Measurements from ENCODE around the gene OGFR.

Gene OGFR

DNA sequence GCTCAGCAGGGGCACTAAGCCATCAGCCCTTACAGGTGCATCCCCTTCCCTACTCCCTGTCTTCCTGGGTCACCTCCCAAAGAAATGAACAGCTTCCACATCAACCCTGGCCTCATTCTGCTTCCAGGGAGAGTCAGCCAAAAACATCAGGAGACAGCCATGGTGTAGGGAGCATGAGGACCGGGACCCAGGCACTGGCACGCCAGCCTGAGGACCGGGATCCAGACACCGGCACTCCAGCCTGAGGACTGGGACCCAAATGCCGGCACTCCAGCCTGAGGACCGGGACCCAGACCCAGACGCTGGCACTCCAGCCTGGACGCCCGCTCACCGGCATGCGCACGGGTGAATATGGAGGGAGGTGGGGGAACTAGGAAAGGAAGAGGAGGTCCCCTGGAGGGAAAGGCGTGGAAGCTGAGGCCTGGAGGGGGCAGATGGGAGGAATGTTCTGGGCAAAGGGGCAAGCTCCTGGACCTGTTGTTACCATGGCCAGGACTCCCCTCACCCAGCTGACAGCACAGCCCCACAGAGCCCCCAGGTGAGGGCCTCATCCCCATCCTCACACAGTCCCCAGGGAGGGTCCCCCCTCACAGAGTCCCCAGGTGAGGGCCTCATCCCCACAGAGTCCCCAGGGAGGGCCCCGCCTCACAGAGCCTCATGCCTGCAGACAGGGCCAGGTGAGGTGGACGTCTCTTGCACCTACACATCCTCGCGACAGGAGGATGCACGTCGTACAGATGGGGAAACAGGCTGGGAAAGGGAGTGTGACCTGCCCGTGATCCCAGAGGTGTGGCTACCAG lies 34.3 kb upstream of the OGFR start:
- DNase-seq, result no peak

DNA sequence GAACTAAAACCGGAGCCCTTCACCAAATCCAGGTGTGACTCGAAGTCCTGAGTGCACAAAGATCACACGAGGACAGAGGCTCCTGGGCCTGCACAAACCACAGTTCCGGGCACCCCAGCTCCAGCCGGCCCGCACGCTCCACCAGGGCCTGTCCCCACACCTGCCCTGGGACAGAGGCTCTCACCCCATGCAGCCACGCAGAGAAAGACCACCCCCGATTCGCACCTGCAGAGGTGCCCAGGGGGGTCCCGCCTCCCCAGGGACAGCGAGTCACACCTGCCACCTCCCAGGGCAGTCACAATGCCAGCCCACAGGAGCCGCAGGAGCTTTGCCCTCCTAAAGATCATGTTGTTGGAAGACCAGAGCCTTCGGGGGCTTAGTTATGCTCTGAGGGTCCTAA lies 33.7 kb upstream of the OGFR start:
- DNase-seq, result no peak

DNA sequence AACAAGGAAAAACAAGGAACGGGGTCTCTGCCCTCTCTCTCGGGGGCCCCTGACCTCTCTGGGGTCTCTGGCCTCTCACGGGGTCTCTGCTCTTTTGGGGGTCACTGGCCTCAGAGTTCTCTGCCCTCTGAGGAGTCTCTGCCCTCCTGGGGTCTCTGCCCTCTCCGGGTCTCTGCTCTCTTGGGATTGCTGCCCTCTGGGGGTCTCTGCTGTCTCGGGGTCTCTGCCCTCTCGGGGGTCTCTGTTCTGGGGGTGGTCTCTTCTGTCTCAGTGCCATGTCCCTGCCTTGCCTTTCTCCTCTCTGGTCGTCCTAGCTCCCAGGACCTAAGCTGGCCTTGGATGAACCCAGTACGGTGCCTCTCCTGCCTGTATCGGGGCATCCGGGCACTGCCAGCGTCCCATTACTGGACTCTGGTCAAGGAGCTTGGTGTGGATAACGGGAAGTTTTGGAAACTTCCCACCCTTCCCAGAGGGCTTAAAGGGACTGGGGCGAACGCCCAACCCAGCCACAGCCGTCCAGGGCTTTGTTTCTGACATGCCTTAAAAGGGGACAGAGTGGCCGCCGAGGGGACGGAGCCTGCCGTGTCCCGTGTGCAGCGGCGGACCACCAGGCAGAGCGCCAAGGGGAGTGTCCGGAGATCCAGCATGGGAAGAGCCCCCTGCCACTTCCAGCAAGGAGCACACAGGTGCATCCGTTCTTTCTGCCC lies 33.1 kb upstream of the OGFR start:
- no peak for DNase-seq

DNA sequence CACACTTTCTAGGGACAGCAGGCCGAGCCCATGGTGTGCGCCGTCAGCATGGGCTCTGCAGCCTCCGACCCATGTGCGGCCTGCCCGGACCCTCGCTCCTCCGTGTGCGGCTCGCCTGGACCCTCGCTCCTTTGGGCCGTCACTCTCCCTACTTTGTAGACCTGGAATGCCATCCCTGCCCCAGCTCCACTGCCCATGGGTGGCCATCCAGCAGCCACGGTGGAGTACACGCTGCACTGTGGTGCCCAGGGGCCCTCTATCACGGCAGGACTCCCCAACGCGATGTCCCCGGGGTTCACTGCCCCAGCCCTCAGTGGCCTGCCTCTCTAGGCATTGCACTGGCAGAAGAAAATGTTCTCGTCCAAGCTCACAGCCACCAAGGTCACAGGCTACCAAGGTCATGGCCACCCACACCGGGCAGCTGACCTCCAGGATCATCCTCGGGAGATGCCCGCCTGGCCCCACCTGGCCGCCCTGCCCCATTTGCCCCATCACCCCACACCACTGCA lies 32.5 kb upstream of the OGFR start:
- DNase-seq, result no peak

DNA sequence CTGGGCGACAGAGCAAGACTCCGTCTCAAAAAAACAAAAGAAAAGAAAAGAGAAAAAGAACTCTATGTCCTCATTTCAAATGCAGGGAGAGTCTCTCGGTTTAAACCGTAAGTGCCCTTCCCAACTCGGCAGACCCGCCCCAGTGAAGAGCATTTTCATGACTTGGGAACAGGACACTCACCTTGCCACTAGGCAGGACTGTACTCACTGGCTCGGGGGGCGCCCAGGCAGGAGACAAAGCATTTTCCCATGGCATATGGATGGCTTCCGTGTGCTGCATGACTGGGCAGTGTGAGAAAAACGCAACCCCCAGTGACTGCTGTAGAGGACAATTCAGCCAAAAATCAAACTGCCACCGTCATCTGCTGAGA lies 32.0 kb upstream of the OGFR start:
- no peak for DNase-seq

DNA sequence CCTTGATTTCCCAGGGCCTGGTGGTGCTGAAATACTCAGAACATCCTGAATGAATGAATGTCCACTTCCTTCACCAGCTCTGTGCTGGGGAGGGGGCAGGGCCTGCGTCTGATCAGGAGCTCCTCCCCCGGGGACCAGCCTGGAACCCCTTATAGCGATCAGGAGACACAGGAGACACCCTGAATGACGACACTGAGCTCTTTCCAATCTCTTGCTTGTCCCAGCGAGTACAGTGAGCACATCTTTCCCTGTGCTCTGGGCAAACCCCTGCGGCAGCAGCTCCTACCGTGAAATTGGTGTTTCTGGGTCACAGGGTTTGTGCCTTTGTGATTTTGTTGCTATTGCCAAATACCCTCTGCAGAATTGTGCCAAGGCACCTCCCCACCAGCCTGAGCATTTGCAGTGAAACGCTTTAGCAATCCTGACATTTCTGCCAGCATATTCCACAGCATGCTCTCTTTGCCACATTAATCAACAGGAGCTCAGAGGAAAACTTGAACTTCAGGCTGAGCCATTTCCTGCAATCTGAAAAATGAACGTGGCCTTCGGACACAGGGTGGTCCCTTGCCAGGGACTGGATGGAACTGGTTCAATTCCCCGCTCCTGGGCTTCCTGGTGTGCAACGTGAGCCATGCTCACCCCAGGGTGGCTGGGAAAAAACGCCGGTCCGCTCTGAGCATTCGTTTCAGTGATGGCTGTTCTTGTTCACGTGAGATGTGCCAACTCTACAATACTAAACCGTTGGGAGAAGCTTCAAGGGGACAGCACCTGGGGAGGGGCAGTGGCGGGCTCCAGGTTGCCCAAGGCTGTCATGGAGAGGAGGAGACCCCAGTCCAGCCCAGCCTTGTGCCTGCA lies 31.4 kb upstream of the OGFR start:
- no peak for DNase-seq

DNA sequence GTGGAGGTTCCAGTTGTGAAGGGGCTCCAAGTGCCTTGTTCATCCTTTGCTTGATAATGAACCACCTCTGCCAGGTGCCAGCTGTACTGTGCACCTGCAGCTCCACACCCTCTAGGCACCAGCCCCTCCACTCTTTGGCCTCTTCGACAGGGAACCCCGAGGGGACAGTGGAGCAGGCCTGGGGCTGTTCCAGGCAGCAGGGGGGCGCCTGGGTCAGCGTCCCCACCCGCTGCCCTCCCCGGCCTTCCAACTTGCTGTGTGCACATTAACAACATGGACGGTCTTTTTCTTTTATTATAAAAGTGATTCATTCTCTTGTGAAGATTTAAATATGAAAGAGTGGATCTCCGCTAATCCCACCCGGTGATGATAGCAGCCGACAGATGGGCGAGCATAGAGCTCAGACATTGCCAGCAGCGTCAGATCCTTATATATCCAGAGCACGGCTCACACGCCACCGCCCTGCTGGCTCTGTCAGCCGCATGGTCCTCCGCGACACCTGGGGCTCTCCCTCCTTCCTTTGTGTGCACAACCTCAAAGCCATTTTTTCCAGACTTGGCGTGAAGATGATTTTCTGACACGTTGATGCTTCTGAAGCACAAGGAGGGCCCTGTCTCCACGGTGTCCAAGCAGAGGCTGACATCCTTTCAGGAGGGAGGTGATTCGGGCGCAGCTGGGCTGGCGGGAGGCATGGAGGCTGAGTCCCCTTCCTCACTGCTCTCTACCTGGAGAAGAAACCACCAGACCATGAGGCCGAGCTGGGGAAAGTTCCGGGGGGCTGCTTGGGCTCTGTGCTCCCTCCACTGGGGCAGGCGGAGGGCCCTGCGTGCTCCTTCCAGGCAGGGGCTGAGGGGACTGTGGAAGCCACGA lies 30.6 kb upstream of the OGFR start:
- DNase-seq, result no peak

DNA sequence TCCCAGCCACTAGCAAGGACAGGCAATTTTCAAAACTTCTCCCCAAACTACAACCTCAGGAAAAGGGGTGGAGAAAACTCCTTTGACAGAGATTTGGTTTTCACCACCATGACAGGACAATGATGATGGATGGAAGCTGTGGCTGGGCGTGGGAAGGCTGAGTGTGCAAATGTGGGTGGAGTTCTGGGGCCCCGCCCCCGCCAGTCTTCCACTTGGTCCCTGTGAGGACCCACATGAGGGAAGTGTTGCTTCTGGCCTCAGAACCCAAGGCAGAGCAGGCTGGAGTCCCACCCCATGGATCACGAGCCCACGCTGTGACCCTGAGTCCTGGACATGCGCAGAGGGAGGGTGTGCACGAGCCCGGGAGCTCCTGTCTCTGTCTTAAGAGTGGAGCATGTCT lies 29.9 kb upstream of the OGFR start:
- DNase-seq, result no peak

DNA sequence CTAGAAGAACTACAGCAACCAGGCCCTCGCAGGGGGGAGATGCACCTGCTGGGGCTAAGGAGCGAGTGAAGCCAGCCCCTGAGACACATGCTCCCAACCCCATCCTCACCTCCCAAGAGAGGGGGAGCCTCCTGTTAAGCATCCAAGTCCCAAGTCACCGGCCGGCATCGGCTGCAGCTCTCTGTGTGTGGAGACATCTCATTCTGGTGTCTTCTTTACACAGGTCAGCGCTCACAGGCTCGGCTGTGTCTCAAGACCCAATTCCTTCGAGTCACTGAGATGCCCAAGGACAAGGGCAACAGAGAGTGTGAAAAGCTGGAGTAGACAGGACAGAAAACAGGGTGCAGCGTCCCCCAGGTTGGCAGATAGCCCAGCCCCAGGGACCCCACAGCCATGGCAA lies 29.4 kb upstream of the OGFR start:
- DNase-seq, result no peak

DNA sequence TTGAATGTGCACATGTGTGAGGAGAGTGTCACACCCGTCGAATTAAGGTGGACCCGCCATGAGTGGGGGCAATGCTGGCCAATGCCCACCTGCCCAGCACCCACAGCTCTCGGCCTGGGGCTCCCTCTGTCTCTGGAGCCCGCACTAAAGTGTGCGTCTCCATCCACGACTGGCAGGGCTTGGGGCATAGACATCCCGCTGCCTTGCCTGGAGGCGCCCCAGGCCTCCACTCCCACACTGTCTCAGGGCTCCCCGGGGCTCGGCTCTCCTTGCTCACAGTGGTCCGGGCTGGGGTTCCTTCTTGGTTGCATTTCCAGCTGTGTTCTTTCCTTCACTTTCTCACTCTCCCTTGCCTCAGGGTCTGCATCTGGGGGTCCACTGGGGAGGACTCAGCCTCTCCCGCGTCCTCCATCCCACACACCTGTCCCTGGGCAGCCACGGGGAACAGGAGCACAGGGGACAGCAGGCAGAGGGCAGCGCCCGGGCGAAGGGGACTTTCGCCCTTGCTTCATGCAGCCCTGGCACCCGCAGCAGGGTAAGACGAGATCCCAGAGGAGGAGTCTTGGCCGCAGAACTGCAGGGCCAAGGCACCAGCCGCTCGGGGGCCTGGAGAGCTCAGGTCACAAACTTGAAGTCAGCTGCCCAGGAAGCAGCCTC lies 28.5 kb upstream of the OGFR start:
- DNase-seq, result no peak

DNA sequence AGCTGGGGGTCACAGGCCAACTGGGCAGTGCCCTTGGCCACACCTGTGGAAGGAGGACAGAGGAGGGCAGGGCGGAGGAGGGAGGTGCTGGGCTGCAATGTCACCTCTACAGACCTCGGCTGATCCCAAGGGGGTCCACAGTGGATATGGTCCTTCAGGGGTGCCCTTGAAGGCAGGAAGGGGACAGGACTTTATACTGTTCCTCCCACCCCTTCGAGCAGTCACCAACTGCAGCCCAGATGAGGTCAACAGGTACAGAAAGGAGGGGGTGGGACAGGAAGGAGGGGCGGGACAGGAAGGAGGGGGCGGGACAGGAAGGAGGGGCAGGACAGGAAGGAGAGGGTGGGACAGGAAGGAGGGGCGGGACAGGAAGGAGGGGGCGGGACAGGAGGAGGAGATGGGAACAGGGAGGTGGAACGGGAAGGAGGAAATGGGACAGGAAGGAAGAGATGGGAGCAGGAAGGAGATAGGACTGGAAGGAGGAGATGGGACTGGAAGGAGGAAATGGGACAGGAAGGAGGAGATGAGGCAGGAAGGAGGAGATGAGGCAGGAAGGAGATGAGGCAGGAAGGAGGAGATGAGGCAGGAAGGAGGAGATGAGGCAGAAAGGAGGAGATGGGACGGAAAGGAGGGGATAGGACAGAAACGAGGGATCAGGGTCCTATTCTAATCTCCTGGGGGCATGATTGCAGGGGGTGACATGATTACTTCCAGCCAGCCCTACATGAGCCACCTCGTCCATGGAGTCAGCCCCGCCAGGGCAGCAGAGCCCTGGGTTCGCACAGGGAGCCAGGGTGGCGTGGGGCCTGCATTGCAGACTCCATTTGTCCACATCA lies 27.7 kb upstream of the OGFR start:
- peak; percentile 61 for DNase-seq

DNA sequence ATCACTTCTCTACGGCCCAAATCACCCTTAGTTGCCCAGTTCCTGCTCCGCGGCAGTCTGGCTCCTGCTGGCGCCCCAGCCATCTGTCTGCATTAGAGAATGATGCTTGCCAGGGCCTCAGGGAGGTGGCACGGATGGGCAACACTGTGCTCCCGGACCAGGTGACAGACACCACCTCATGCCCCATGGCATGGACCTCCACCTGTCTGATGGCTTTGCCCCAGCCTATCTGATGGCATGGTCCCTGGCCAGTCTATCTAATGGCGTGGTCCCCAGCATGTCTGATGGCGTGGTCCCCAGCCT lies 27.2 kb upstream of the OGFR start:
- peak; percentile 20 for DNase-seq

DNA sequence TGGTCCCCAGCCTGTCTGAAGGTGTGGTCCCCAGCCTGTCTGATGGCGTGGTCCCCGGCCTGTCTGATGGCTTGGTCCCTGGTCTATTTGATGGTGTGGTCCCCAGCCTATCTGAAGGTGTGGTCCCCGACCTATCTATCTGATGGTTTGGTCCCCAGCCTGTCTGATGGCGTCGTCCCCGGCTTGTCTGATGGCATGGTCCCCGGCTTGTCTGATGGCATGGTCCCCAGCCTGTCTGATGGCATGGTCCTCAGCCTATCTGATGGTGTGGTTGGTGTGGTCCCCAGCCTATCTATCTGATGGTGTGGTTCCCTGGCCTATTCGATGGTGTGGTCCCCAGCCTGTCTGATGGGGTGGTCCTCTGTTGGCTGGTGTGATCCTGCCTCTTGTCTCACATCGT lies 26.6 kb upstream of the OGFR start:
- DNase-seq, result no peak

DNA sequence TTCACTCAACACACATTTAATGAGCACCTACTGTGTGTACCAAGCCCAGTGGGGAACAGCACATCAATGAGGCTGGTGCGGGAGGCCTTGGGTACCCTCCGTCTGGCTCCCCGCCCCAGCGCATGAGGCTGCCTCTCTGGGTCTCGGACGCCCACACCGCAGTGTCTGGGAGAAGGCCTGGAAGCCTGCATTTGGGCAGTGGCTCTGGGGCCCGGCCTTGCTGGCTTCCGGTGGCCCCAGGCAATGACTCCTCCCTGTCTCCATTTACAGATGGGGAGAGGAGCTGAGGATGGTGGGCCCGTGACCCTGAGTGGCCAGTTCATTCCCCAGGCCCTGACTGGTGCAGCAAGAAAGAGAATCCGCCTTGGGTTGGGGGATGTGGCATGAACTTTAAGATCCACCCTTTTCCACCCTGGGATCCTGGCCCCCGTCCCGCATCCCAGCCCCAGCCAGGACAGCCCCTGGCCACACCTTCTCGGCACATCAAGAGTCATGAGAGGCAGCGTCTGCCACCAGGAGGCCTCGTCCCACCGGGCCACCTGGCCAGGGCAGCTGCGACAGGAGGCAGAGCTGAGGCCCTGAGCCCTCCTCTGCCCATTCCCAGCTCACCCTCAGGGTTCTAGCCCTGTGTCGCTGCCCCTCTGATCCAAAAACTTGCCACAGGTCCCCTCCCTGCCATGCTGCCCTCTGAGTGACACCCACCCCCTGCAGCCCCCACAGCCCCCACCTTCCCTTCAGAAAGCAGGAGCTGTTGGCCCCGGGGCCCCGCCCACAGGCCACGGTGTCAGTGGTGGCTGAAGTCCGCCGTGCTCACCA lies 25.8 kb upstream of the OGFR start:
- DNase-seq, result peak; percentile 32

DNA sequence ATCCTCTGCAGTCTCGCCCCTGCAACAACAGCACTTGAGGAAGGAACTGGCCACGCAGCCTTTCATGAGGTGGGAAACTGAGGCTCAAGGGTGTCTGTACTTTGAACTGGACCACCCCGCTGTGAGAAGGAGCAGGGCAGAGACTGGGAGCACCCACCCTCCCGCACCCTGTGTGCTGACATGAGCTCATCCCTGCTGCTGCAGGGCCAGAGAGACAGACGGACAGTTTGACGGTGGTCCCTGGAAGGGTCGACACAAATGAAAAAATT lies 25.3 kb upstream of the OGFR start:
- no peak for DNase-seq

DNA sequence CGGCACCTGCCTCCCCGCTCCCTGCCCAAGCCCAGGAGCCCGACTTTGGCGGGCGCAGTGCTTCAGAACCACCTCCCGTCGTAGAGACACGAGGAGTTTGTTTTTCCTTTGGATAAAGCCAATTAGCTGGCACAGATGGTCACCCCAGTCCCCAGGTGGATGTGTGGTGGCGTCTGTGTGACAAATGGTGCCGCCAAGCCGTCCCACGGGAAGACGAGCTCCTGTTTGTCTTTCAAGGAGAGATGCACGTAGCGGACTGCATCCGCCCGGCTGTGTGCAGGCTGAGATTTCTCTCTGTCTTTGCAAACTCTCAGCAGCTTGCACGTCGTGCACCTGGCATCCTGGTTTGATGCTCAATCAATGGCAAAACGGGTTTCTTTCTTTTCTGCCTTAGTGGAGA lies 24.4 kb upstream of the OGFR start:
- no peak for DNase-seq

DNA sequence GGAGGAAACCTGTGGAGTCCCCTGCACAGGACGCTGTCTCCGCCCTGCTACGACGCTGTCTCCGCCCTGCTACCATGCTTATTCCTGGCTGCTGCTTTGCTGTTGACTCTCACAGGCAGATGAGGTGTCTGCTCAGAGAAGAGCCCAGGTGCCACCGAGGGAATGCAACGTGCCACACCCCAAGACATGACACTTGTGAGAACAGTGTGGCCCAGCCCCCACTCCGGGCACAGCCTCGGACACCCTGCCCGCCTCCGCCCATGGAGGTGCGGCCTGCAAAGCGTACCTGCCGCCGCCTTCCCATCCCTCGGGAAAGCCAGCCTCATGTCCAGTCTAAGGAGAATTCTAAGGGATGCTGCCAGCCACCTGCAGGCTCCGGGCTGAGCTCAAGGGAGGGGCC lies 23.9 kb upstream of the OGFR start:
- DNase-seq, result no peak

DNA sequence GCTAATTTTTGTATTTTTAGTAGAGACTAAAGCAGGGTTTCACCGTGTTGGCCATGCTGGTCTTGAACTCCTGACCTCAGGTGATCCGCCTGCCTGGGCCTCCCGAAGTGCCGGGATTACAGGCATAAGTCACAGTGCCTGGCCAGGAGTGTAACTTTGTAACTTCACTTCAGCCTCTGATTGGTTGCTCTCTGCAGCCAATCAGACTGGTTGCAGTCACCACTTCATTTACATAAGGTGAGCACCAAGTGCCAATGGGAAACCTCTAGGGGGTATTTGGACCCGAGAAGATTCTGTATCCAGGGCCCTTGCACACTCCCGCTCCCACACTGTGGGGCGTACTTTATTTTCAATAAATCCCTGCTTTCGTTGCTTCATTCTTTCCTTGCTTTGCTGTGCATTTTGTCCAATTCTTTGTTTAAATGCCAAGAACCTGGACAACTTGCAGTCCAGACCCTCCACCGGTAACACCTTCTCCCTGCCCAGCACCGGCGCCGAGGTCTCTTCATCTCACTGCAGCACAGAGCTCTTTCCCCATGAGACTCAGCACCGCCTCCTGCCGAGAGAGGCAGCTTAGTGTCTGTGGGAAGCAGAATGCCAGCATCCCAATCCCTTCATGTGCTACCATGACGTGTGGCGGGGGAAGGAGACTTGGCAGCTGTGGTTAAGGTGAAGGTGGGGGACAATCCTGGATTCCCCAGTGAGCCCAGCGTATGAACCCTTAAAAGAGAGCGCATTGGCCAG lies 22.3 kb upstream of the OGFR start:
- no peak for DNase-seq

DNA sequence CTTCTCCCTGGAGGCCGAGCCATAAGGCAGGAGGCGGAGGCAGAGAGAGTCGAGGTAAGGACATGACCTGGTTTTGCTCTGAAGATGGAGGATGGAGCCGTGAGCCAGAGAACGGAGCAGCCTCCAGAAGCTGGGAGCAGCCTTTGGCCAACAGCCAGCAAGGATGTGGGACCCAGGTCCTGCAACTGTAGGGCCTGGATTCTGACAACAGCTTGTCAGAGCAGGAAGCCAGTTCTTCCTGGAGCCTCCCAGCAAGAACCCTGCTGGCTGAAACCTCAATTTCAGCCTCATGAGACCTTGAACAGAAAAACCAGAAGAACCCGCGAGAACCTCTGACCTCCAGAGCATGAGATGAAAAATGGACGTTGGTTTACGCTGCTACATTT lies 21.7 kb upstream of the OGFR start:
- no peak for DNase-seq

DNA sequence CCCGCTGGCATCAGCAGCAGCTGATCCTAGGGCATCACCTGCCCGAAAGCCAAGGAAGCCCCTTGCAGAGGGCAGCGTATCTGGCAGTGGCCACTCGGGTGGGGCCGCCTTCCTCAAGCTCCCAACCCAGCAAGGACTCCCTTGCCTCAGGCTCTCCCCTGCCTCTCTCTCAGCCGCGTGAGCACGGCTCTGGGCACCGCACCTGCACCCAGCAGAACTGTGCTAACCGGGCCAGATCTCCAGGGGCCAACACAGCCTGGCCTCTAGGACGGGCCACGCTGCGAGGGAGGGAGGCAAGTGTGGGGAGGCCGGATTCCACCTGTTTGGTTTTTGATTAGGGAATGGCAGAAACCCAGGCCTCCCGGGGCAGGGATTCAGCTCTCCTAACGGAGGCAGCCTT lies 20.1 kb upstream of the OGFR start:
- DNase-seq, result no peak
